Fibroblast of lung (primary cell): ENCODE measurements around the gene ANK2. TPM values are rescaled to one million over a fixed set of nuclear protein-coding genes. Genes with fewer than 3 reads are reported as not detected.

Source experiments
- DNase-seq, 2 donors: peaks; one replicate each; pipeline versions ENCODE4 v3.0.0 to v3.0.0-alpha.2; 2010; ENCODE audit warnings: low read depth in 2 of 2
- H2AFZ ChIP-seq: 2 replicates; pipeline ENCODE4 v1.5.1; 2012; ENCODE audit warnings: low read length, control low read depth, inconsistent platforms
- H3K27ac ChIP-seq: 2 replicates; pipeline ENCODE4 v1.5.1; 2011; ENCODE audit warnings: low read length, control low read depth; ENCODE audit not compliant: insufficient read depth
- H3K27me3 ChIP-seq: 2 replicates; pipeline ENCODE4 v1.5.1; 2011; ENCODE audit warnings: mild to moderate bottlenecking, low read length; ENCODE audit not compliant: control insufficient read depth, insufficient read depth
- H3K36me3 ChIP-seq: 2 replicates; pipeline ENCODE4 v1.5.1; 2011; ENCODE audit warnings: low read length; ENCODE audit not compliant: control insufficient read depth, insufficient read depth
- H3K4me1 ChIP-seq: 2 replicates; pipeline ENCODE4 v1.5.1; 2011; ENCODE audit warnings: low read length; ENCODE audit not compliant: control insufficient read depth, insufficient read depth; ENCODE audit errors: extremely low read depth
- H3K4me2 ChIP-seq: 2 replicates; pipeline ENCODE4 v1.5.1; 2011; ENCODE audit warnings: low read length, control low read depth; ENCODE audit not compliant: insufficient read depth; ENCODE audit errors: extremely low read depth
- H3K4me3 ChIP-seq, 4 experiments: fragments of 200-600 bp in 1 of 4; sonication (generic) in 1 of 4; replicated peaks in 1 of 4; 2 replicates each; pipeline ENCODE4 v1.5.1; 2011 to 2016; ENCODE audit warnings: low read length in 4 of 4, low read depth in 3 of 4, mild to moderate bottlenecking in 3 of 4, control low read depth in 2 of 4, inconsistent platforms in 1 of 4, mixed read lengths in 1 of 4; ENCODE audit not compliant: insufficient read depth in 1 of 4; ENCODE audit errors: control extremely low read depth in 1 of 4
- H3K79me2 ChIP-seq: 2 replicates; pipeline ENCODE4 v1.5.1; 2012; ENCODE audit warnings: mild to moderate bottlenecking, low read length, inconsistent platforms; ENCODE audit not compliant: control insufficient read depth, insufficient read depth
- H3K9ac ChIP-seq: 2 replicates; pipeline ENCODE4 v1.5.1; 2011; ENCODE audit warnings: mild to moderate bottlenecking, low read length, control low read depth; ENCODE audit not compliant: insufficient read depth
- H3K9me3 ChIP-seq: 2 replicates; pipeline ENCODE4 v1.5.1; 2012; ENCODE audit warnings: low read depth, low read length; ENCODE audit not compliant: control insufficient read depth, insufficient read depth
- H4K20me1 ChIP-seq: 2 replicates; pipeline ENCODE4 v1.5.1; 2011; ENCODE audit warnings: low read length; ENCODE audit not compliant: control insufficient read depth, insufficient read depth; ENCODE audit errors: extremely low read depth
- EZH2 ChIP-seq: IDR thresholded peaks from 2 replicates; pipeline ENCODE4 v1.5.1; 2012; ENCODE audit warnings: low read length, control low read depth, mild to moderate bottlenecking; ENCODE audit errors: missing control alignments
- polyA plus RNA-seq, 2 donors: library from polyadenylated mRNA; depleted of rRNA in 1 of 2; stranded (reverse) in 1 of 2; unstranded in 1 of 2; fragments of >200 nt; gene quantifications; 2 replicates each; pipeline ENCODE4 v1.2.1, GENCODE V29; 2011 to 2012; ENCODE audit warnings: missing spikeins in 1 of 2
- total RNA-seq: library from RNA; depleted of rRNA; stranded (reverse); fragments of >200 nt; gene quantifications from 2 replicates; pipeline ENCODE4 v1.2.1, GENCODE V29; 2014
- TF ChIP-seq, protein P1 (sequence below), 2 donors: IDR thresholded peaks in 1 of 2; conservative IDR thresholded peaks in 1 of 2; 1 replicate in 1 of 2; 2 replicates in 1 of 2; pipeline ENCODE4 v1.5.1; 2011 to 2012; ENCODE audit warnings: low read length in 2 of 2, control low read depth in 1 of 2, inconsistent platforms in 1 of 2, low read depth in 1 of 2, mild to moderate bottlenecking in 1 of 2

Gene ANK2
- total and polyA plus RNA-seq, 2 donors (not counting 1 experiment from before 2014, with no cell fraction given) = 10.9 to 95.1 TPM

DNA sequence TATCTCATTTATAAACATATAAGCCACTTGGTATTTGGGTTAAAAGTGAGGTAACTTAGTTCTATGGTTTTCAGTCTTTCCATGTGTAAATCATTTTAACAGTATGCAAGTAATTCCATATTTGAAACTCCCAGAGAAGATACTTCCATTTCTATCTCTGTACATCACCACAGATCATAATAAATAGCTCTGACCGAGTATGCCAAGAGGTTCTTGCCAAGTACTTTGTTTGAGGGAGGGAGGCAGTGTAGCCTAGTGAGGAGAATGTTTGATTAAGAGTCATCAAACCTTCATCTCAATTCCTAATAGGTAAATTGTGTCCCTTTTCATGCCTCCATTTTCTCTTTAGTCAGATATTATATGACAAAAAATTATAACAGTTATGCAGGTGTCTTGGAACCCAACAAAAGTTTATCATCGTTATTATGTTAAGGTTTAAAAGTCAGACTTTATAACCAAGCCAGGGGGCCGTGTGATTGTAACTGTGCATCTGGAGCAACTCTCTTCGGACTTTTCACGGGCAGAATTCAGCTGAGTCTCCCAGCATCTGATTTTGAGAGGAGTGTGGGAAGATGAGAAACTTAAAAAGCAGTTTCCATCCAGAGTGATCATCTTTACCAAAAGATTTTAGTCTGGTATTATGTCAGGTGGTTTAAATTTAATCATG is 123.8 kb downstream of the ANK2 start:
- no peak overlapping the region for H3K4me3 ChIP-seq
- H3K4me2 ChIP-seq = no peak overlapping the region
- no peaks in the 10 kb centered on the region for H3K9me3 ChIP-seq
- no peaks in the 10 kb centered on the region for H3K27me3 ChIP-seq
- H3K36me3 ChIP-seq = no peaks in the 10 kb centered on the region
- no peak overlapping the region for H3K27ac ChIP-seq
- TF ChIP-seq EZH2 = no peak
- TF ChIP-seq, protein P1, sequence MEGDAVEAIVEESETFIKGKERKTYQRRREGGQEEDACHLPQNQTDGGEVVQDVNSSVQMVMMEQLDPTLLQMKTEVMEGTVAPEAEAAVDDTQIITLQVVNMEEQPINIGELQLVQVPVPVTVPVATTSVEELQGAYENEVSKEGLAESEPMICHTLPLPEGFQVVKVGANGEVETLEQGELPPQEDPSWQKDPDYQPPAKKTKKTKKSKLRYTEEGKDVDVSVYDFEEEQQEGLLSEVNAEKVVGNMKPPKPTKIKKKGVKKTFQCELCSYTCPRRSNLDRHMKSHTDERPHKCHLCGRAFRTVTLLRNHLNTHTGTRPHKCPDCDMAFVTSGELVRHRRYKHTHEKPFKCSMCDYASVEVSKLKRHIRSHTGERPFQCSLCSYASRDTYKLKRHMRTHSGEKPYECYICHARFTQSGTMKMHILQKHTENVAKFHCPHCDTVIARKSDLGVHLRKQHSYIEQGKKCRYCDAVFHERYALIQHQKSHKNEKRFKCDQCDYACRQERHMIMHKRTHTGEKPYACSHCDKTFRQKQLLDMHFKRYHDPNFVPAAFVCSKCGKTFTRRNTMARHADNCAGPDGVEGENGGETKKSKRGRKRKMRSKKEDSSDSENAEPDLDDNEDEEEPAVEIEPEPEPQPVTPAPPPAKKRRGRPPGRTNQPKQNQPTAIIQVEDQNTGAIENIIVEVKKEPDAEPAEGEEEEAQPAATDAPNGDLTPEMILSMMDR (conservative IDR thresholded peaks at IDR 0.05 in 1 of 2, IDR thresholded peaks at IDR 0.05 in 1 of 2; ENCODE audit: low read depth in 1 of 2, low read length in 2 of 2) = no peak
- no peaks in the 10 kb centered on the region for H3K4me1 ChIP-seq
- H3K79me2 ChIP-seq = no peaks in the 10 kb centered on the region
- H3K9ac ChIP-seq = no peak overlapping the region
- no peak for DNase-seq
- H4K20me1 ChIP-seq = no peaks in the 10 kb centered on the region
- no peak overlapping the region for H2AFZ ChIP-seq

DNA sequence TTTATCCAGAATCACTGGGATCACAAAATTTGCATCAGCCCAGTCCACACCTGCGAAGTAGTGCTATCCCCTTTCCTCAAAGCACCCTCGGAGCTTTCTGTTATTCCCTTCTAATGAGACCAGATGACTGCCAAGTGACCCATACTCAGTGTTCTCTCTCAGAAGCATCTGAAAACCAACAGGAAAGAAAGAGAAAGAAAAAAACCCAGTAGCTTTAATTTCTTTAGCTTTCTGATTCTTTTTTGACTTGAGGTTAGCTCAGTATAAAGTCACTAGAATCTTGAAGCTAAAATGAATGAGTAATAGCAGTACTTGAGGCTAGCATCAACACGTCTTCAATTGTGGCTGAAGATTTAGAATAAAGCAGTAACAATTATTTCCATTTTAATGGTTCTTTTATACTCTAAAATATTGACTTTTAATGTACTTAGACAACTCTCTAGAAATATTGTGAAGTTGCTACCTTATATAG is 124.4 kb downstream of the ANK2 start:
- H3K27ac ChIP-seq = no peak overlapping the region
- no peaks in the 10 kb centered on the region for H3K36me3 ChIP-seq
- H3K9me3 ChIP-seq = no peaks in the 10 kb centered on the region
- H3K4me3 ChIP-seq = no peak overlapping the region
- H3K27me3 ChIP-seq = no peaks in the 10 kb centered on the region
- H2AFZ ChIP-seq = no peak overlapping the region
- H3K4me2 ChIP-seq = no peak overlapping the region
- DNase-seq = no peak
- no peaks in the 10 kb centered on the region for H3K4me1 ChIP-seq
- H3K79me2 ChIP-seq = no peaks in the 10 kb centered on the region
- no peaks in the 10 kb centered on the region for H4K20me1 ChIP-seq
- no peak for TF ChIP-seq EZH2
- TF ChIP-seq, protein P1 (conservative IDR thresholded peaks at IDR 0.05 in 1 of 2, IDR thresholded peaks at IDR 0.05 in 1 of 2; ENCODE audit: low read depth in 1 of 2, low read length in 2 of 2) = no peak
- H3K9ac ChIP-seq = no peak overlapping the region

DNA sequence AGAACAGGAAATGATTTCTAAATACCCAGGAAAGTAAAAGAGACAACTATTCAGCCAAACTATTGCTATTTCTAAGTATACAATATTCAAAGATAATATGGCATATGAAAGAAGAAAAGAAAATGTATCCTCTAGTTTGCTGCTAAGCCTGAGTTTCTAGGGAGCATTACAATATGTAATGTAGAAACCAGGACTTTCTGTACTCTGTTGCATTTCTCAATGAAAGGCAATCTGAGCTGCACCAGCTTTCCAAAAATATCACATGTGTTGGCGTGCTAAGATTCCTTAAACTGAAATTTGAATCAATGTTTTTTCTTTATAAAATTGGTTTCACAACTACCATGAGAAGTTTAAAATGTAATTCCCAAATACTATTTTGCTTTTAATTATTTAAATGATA is 129.6 kb downstream of the ANK2 start:
- no peaks in the 10 kb centered on the region for H3K79me2 ChIP-seq
- H4K20me1 ChIP-seq = no peaks in the 10 kb centered on the region
- DNase-seq = peak in 1 of 2 donors; percentile 42
- H3K9me3 ChIP-seq = no peaks in the 10 kb centered on the region
- H3K4me2 ChIP-seq = no peak overlapping the region
- no peak overlapping the region for H3K9ac ChIP-seq
- H3K27me3 ChIP-seq = no peaks in the 10 kb centered on the region
- no peaks in the 10 kb centered on the region for H3K36me3 ChIP-seq
- no peak overlapping the region for H2AFZ ChIP-seq
- no peaks in the 10 kb centered on the region for H3K4me1 ChIP-seq
- TF ChIP-seq, protein P1 (conservative IDR thresholded peaks at IDR 0.05 in 1 of 2, IDR thresholded peaks at IDR 0.05 in 1 of 2; ENCODE audit: low read depth in 1 of 2, low read length in 2 of 2) = no peak
- no peak for TF ChIP-seq EZH2
- no peak overlapping the region for H3K27ac ChIP-seq
- no peak overlapping the region for H3K4me3 ChIP-seq
